Adipocyte (in vitro differentiated cells): ENCODE measurements around the gene KCNMA1.

Experiments used
- DNase-seq: peaks from one replicate; pipeline ENCODE4 v3.0.0-alpha.2; 2015; ENCODE audit warnings: low read depth
- H3K27me3 ChIP-seq: replicated peaks from 2 replicates; pipeline ENCODE4 v1.7.0; 2013; ENCODE audit warnings: mild to moderate bottlenecking, low read length, moderate library complexity; ENCODE audit not compliant: control insufficient read depth, insufficient read depth
- H3K36me3 ChIP-seq: 2 replicates; pipeline ENCODE4 v1.7.0; 2013; ENCODE audit warnings: low read length, mild to moderate bottlenecking, moderate library complexity; ENCODE audit not compliant: control insufficient read depth, insufficient read depth, severe bottlenecking
- H3K4me1 ChIP-seq: 2 replicates; pipeline ENCODE4 v1.7.0; 2013; ENCODE audit warnings: mild to moderate bottlenecking, low read length, moderate library complexity; ENCODE audit not compliant: control insufficient read depth, insufficient read depth
- H3K4me3 ChIP-seq: 2 replicates; pipeline ENCODE4 v1.7.0; 2013; ENCODE audit warnings: mild to moderate bottlenecking, low read length, moderate library complexity
- H3K9ac ChIP-seq: 2 replicates; pipeline ENCODE4 v1.7.0; 2013; ENCODE audit warnings: mild to moderate bottlenecking, low read length, moderate library complexity
- H3K9me3 ChIP-seq: 2 replicates; pipeline ENCODE4 v1.7.0; 2013; ENCODE audit warnings: mild to moderate bottlenecking, low read length, moderate library complexity; ENCODE audit not compliant: control insufficient read depth

Gene KCNMA1

DNA sequence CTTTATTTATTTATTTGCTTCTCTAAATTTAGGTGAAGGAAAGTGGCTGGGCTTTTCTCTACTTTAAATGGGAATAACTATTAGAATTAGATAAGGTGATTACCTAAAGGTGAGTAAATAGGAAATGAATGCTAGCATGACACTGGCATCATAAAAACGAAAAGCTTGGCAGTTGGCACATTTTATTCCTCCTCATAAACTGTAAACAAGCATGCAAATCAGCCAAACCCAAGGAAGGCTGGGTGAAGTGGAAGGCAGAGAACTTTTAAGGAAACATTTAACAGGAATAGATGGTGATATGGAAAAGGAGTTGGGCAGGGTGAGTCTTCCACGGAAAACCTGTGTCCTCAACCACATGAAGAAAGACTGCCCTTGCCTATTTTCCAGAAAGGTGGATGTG is 669.1 kb downstream of the KCNMA1 start:
- no peaks in the 10 kb centered on the region for H3K9me3 ChIP-seq
- no peak for DNase-seq
- no peak overlapping the region for H3K4me3 ChIP-seq
- no peaks in the 10 kb centered on the region for H3K36me3 ChIP-seq
- no peak overlapping the region for H3K9ac ChIP-seq
- H3K4me1 ChIP-seq: peaks cover 6% of the 10 kb centered on the region
- no peaks in the 10 kb centered on the region for H3K27me3 ChIP-seq

DNA sequence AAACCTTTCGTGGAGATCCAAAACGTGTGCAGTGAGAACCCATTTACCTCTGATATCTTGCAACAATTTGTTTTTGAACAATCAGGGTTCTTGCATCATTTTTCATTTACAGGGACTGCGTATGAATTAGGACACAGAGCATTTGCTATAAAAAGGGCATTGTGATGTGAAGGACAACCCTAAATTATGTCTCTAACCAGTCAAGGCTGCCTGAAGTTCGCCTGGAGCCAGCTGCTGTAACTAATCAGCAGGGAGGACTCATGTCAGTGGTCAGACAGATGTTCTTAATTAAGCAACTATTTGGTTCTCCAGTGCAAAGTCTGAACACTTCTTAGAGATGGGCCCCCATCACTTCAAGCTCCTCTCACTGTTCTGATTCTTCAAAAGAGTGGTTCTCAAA is 674.8 kb downstream of the KCNMA1 start:
- Histone ChIP-seq H3K9ac (no peak overlapping the region), H3K4me3 (no peak overlapping the region), H3K36me3 (no peaks in the 10 kb centered on the region), H3K4me1 (peaks cover 5% of the 10 kb centered on the region), H3K9me3 (peaks cover 3% of the 10 kb centered on the region), H3K27me3 (no peaks in the 10 kb centered on the region)
- peak; percentile 79 for DNase-seq

DNA sequence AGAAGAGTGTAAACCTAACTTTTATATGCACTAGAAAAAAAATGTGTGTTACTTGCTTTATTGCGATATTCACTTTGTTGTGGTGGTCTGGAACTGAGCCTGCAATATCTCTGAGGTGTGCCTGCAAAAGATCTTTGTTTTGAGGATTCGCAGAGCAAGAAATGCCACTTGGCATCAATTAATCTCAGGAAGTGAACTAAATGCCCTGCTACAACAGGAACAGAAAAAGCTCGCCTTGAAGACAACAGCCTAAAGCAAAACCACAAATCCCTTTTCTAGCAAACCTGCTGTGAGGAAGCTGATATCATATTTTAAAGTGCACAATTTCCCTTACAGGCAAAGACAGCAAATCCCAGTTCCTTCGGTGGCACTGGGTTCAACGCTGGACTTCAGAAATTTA is 675.8 kb downstream of the KCNMA1 start:
- no peak for DNase-seq
- Histone ChIP-seq H3K4me3 (no peak overlapping the region), H3K27me3 (no peaks in the 10 kb centered on the region), H3K9ac (no peak overlapping the region), H3K36me3 (no peaks in the 10 kb centered on the region), H3K9me3 (peaks cover 3% of the 10 kb centered on the region), H3K4me1 (peaks cover 5% of the 10 kb centered on the region)

DNA sequence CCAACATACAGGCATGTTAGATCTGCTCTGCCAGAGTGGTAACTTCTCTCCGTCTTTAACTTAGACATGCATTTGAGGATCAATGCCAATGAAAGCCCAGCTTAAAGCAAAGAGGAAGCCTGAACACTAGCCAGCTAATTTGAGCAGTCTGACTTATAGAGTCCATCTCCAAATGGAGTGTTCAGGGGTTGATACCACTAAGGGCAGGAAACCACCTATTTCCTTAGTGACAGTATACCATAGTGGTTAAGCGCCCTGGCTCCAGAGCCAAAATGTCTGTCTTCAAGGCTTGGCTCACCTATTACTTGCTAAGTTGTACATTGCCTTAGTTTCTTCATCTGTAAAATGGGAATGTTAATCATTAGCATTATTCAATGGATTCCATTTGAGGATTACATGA is 678.5 kb downstream of the KCNMA1 start:
- DNase-seq: no peak
- H3K9me3 ChIP-seq: peaks cover 3% of the 10 kb centered on the region

DNA sequence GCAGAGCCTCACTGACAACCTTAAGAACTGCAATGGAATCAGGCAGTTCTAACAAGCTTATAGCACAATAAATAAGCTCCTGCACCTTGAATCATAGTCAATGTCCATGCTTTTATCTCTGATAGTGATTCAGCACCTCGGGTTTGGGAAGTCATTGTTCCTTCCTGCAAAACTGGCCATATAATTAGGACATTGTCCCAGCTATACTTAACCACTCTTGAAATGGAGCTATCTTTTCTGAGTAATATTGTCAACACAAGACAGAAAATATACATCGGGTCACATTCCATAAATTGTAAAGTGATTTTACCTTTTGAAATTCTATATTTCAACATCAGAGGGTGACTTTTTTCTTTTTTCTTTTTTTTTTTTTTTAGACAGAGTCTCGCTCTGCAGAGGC is 682.8 kb downstream of the KCNMA1 start:
- Histone ChIP-seq H3K4me1 (peaks cover 4% of the 10 kb centered on the region), H3K4me3 (no peak overlapping the region), H3K9ac (no peak overlapping the region), H3K36me3 (no peaks in the 10 kb centered on the region), H3K27me3 (no peaks in the 10 kb centered on the region), H3K9me3 (no peaks in the 10 kb centered on the region)
- DNase-seq: no peak

More for the DNA sequence above, 678.5 kb downstream of the KCNMA1 start:
- Histone ChIP-seq H3K4me3 (no peak overlapping the region), H3K4me1 (peaks cover 5% of the 10 kb centered on the region), H3K27me3 (no peaks in the 10 kb centered on the region), H3K9ac (no peak overlapping the region), H3K36me3 (no peaks in the 10 kb centered on the region)

DNA sequence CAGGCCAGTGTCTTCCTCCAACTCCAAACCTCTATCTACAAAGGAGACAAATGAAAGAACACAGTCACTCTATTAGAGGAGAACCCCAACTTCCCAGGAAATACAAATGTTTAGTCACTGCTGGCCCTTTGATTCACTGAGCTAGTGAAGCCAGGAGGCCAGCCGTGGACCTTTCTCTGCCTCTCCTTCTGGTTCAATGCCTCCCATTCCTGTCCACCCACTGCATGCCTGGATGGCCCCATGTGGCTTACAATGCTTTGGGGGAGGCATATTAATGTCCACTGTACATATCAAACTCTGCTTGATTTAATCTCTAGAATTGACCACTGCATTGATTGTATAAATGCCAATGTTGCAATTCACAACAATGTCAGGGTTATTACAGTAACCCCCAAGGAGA is 687.3 kb downstream of the KCNMA1 start:
- H3K4me1 ChIP-seq: peaks cover 14% of the 10 kb centered on the region

DNA sequence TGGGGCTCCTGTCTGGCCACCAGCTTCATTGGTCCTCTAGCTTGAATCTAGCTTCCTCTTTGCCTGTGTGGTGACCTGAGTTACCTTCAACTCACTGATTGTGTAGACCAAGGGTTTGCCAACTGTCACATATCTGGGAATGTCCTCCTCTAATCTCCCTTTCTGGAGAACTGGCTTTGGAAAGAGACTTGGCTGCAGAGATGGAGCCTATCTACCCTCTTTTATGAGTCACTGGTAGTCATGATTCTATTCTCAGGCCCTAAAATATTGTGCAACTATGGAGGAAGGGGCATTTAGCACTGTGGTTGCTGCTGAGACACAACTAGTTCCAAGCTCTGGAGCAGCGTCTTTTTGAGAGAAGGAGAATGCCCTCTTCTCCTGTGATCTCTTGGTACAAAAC is 691.3 kb downstream of the KCNMA1 start:
- peak; percentile 39 for DNase-seq
- Histone ChIP-seq H3K9ac (no peak overlapping the region), H3K36me3 (no peaks in the 10 kb centered on the region), H3K4me1 (peaks cover 14% of the 10 kb centered on the region), H3K27me3 (no peaks in the 10 kb centered on the region), H3K9me3 (no peaks in the 10 kb centered on the region), H3K4me3 (no peak overlapping the region)

More for the DNA sequence above, 687.3 kb downstream of the KCNMA1 start:
- H3K27me3 ChIP-seq: no peaks in the 10 kb centered on the region
- no peak overlapping the region for H3K4me3 ChIP-seq
- DNase-seq: peak; percentile 31
- no peak overlapping the region for H3K9ac ChIP-seq
- no peaks in the 10 kb centered on the region for H3K36me3 ChIP-seq
- no peaks in the 10 kb centered on the region for H3K9me3 ChIP-seq

DNA sequence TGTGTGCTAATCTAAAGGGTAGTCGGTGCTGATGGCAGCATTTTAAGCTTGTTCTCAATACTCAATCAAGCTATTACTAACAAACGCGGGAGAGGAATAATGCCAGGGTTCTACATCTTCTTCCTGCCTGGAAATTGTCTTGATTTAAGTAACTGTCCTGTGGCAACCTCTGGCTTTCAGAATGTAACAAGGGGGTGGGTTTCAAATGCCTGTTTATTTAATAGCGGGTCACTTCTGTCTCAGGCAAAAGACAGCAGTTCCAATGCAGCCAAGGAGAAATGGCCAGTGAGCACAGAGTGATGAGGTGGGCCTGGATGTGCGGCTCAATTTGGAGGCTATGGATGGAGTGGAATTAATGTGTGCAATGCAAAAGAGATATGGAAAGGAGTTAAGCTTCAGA is 692.4 kb downstream of the KCNMA1 start:
- no peaks in the 10 kb centered on the region for H3K27me3 ChIP-seq

DNA sequence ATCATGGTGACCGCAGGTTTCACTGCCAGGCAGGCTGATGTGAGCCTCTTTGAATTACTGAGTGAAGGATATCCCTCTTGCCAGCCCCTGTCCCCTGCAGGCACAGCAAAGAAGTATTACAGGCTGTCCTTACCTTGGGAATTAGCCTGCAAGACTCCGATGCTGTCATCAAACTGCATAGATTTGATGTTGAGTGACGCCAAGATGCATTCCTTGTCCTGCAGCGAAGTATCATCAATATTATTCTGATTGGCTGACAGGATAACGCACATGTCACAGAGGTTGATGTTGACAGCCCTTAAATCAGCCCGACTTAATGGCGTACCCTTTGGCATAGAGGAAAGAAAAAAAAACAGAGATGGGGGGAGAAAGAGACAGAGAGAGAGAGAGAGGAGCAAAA is 693.0 kb downstream of the KCNMA1 start:
- no peak for DNase-seq
- H3K36me3 ChIP-seq: no peaks in the 10 kb centered on the region
- H3K4me1 ChIP-seq: peaks cover 9% of the 10 kb centered on the region
- H3K9ac ChIP-seq: no peak overlapping the region
- no peak overlapping the region for H3K4me3 ChIP-seq
- H3K27me3 ChIP-seq: no peaks in the 10 kb centered on the region
- no peaks in the 10 kb centered on the region for H3K9me3 ChIP-seq

More for the DNA sequence above, 692.4 kb downstream of the KCNMA1 start:
- Histone ChIP-seq H3K4me1 (peaks cover 9% of the 10 kb centered on the region), H3K9me3 (no peaks in the 10 kb centered on the region), H3K9ac (no peak overlapping the region), H3K36me3 (no peaks in the 10 kb centered on the region), H3K4me3 (no peak overlapping the region)
- DNase-seq: no peak

DNA sequence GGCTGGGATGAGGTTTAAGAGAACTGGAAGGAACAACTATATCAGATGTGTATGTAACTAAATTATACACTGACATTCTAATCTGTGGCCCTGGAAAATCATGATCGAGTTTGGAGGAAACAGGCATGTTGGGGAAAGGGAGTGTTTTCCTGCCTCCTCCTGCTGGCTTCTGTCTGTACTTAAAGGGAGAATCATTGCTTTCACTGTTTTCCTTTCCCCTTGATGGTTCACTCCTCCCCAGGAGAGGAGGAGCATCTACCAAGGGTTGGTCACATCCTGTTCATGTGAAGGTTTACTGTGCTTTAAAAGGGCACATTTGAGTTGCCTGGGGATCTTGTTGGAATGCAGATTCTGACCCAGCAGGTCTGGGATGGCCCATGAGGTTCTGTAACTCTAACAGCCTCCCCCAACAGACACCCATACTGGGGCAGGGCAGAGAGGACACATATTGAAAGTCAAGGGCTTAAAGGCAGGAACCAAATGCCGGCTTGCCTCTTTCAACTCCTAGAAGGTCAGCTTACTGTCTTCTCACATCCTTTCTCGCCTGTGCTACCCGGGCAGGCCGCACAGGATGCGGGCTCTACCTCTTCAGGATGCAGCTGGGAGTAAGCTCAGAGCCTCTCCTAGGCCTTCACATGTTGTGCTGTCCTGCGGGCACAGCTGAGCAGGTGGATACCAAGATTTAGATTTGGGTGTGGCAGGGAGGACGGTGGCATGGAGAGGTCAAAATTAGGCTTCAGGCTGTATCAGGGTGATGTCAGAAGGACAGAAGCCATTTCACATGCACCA is 694.8 kb downstream of the KCNMA1 start:
- Histone ChIP-seq H3K4me1 (peaks cover 9% of the 10 kb centered on the region), H3K9ac (no peak overlapping the region), H3K36me3 (no peaks in the 10 kb centered on the region), H3K9me3 (no peaks in the 10 kb centered on the region), H3K27me3 (no peaks in the 10 kb centered on the region), H3K4me3 (no peak overlapping the region)
- no peak for DNase-seq

DNA sequence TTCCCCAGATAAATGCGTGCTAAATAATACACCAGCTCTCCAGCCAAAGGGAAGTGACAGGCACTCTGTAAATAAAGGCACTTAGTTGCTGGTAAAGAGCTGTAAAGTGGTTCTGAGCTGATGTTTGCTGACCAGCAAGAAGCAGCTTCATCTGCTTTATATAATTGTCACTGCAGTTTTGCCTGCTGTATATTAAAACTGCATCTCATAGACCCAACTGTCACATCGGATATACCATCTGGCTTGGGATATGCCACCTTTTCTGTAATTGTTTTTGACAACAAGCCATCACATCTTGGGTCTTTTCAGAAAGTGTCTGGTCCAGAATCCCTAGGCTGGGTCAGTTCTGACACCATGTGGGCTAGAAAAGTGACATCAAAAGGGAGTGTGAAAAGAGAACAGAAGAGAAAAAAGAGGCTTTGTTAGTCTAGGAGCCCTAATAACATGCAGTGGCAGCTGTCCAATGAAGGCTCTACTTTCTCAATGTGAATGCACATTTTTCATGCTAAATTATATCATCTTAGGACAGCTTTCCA is 697.6 kb downstream of the KCNMA1 start:
- Histone ChIP-seq H3K4me3 (no peak overlapping the region), H3K9ac (no peak overlapping the region), H3K27me3 (no peaks in the 10 kb centered on the region), H3K4me1 (peaks cover 4% of the 10 kb centered on the region), H3K9me3 (no peaks in the 10 kb centered on the region), H3K36me3 (no peaks in the 10 kb centered on the region)
- no peak for DNase-seq
